Neural crest cell (in vitro differentiated cells): ENCODE results near the gene CES3. TPM values are rescaled to one million over a fixed set of nuclear protein-coding genes. Genes with fewer than 3 reads are reported as not detected.

ENCODE experiments used
- DNase-seq: peaks from one replicate; pipeline ENCODE4 v3.0.0; 2021; ENCODE audit warnings: low read depth, mixed read lengths, low spot score
- H3K27ac Mint-ChIP-seq: one replicate; pipeline ENCODE4 v1.8.0; 2021; ENCODE audit warnings: mild to moderate bottlenecking, mixed read lengths; ENCODE audit not compliant: unreplicated experiment
- H3K27me3 Mint-ChIP-seq: 2 replicates; pipeline ENCODE4 v1.8.0; 2021; ENCODE audit warnings: low read depth, mild to moderate bottlenecking, mixed read lengths
- H3K36me3 Mint-ChIP-seq: 2 replicates; pipeline ENCODE4 v1.8.0; 2021; ENCODE audit warnings: low read depth, mild to moderate bottlenecking, mixed read lengths
- H3K4me1 Mint-ChIP-seq: 2 replicates; pipeline ENCODE4 v1.8.0; 2021; ENCODE audit warnings: mixed read lengths
- H3K4me3 Mint-ChIP-seq: one replicate; pipeline ENCODE4 v1.8.0; 2021; ENCODE audit warnings: mild to moderate bottlenecking, mixed read lengths
- H3K9me3 Mint-ChIP-seq: 2 replicates; pipeline ENCODE4 v1.8.0; 2021; ENCODE audit warnings: mixed read lengths
- total RNA-seq: library from RNA; stranded (reverse); gene quantifications from 2 replicates; pipeline ENCODE4 v1.2.1, GENCODE V29; 2021
- TF ChIP-seq, protein P1 (sequence below): fragments of 200-600 bp; sonication (generic); conservative IDR thresholded peaks from 2 replicates; pipeline ENCODE4 v1.5.0; 2021; ENCODE audit warnings: antibody characterized with exemption, mild to moderate bottlenecking

CES3 gene
- total RNA-seq, 1 donor from 2014 or later = 3.2 TPM

- H3K9me3 Mint-ChIP-seq = no peaks in the 10 kb centered on the region
- H3K36me3 Mint-ChIP-seq = no peaks in the 10 kb centered on the region
- H3K27ac Mint-ChIP-seq = no peak overlapping the region
- peaks cover 7% of the 10 kb centered on the region for H3K4me1 Mint-ChIP-seq
- TF ChIP-seq, protein P1, sequence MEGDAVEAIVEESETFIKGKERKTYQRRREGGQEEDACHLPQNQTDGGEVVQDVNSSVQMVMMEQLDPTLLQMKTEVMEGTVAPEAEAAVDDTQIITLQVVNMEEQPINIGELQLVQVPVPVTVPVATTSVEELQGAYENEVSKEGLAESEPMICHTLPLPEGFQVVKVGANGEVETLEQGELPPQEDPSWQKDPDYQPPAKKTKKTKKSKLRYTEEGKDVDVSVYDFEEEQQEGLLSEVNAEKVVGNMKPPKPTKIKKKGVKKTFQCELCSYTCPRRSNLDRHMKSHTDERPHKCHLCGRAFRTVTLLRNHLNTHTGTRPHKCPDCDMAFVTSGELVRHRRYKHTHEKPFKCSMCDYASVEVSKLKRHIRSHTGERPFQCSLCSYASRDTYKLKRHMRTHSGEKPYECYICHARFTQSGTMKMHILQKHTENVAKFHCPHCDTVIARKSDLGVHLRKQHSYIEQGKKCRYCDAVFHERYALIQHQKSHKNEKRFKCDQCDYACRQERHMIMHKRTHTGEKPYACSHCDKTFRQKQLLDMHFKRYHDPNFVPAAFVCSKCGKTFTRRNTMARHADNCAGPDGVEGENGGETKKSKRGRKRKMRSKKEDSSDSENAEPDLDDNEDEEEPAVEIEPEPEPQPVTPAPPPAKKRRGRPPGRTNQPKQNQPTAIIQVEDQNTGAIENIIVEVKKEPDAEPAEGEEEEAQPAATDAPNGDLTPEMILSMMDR = no peak
- DNase-seq = no peak
- H3K27me3 Mint-ChIP-seq = peaks cover 75% of the 10 kb centered on the region
- H3K4me3 Mint-ChIP-seq = no peak overlapping the region
These were observed 37.2 kb upstream of the CES3 start for GRCh38 chr16:66923866-66924265.

DNA sequence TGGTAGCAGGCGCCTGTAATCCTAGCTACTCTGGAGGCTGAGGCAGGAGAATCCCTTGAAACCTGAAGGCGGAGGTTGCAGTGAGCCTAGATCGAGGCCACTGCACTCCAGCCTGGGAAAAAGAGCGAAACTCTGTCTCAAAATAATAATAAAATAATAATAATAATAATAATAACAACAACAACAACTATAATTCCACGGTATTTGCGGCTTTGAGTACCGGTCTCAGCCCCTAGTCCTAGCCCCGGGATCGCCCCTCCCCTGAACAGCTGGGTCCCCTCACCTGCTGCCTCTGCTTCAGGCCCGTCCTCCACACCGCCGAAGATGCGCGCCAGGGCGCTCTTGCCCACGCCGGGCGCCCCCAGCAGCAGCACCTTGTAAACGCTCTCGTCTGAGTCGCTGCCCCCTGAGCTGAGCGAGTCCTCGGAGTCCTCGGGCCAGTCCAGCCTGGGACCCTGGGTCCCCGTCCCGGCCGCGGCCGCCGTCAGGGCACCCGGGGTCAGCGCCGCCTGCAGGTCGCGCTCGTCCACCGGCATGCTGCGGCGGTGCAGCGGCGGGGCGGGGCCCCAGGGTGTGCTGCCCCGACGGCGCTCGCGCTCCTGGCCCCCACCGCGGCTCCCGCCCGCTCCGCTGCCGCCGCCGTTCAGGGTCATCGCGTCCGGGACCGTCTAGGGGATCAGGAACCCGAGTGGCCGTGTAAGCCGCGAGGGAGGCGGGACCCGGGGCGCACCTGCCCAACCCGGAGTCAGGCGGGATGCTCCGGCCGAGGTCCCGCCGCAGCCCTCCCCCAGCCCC is 36.3 kb upstream of the CES3 start:
- H3K9me3 Mint-ChIP-seq = no peaks in the 10 kb centered on the region
- peak; percentile 43 for DNase-seq
- no peak overlapping the region for H3K4me3 Mint-ChIP-seq
- no peak overlapping the region for H3K27ac Mint-ChIP-seq
- no peaks in the 10 kb centered on the region for H3K36me3 Mint-ChIP-seq
- peaks cover 7% of the 10 kb centered on the region for H3K4me1 Mint-ChIP-seq
- H3K27me3 Mint-ChIP-seq = peaks cover 74% of the 10 kb centered on the region
- TF ChIP-seq, protein P1 = peak; percentile 56

- TF ChIP-seq, protein P1 = no peak
- Mint-ChIP-seq H3K9me3 (no peaks in the 10 kb centered on the region), H3K27me3 (peaks cover 74% of the 10 kb centered on the region), H3K4me3 (peak within 1 kb of the TSS; percentile 15), H3K27ac (no peak within 1 kb of the TSS), H3K36me3 (no peaks in the 10 kb centered on the region), H3K4me1 (peaks cover 7% of the 10 kb centered on the region)
- DNase-seq = no peak
These were observed 35.7 kb upstream of the CES3 start, which contains the start of gene RRAD for GRCh38 chr16:66925322-66925840. Gene RRAD (minus strand): TSS chr16:66925535. CDS start chr16:66925179, 356 bp downstream.

GRCh38 chr16:66926171-66926947 is 34.7 kb upstream of the CES3 start:
- DNase-seq = no peak
- Mint-ChIP-seq H3K4me3 (peak overlapping the region; percentile 44), H3K4me1 (peaks cover 7% of the 10 kb centered on the region), H3K9me3 (no peaks in the 10 kb centered on the region), H3K36me3 (no peaks in the 10 kb centered on the region), H3K27me3 (peaks cover 69% of the 10 kb centered on the region), H3K27ac (no peak overlapping the region)
- TF ChIP-seq, protein P1 = no peak

GRCh38 chr16:66926961-66927436 is 34.1 kb upstream of the CES3 start:
- peak overlapping the region; percentile 44 for H3K4me3 Mint-ChIP-seq
- H3K9me3 Mint-ChIP-seq = no peaks in the 10 kb centered on the region
- no peak for DNase-seq
- TF ChIP-seq, protein P1 = no peak
- no peak overlapping the region for H3K27ac Mint-ChIP-seq
- peaks cover 7% of the 10 kb centered on the region for H3K4me1 Mint-ChIP-seq
- H3K27me3 Mint-ChIP-seq = peaks cover 64% of the 10 kb centered on the region
- no peaks in the 10 kb centered on the region for H3K36me3 Mint-ChIP-seq
